C4-2B (cell line): Measurements from ENCODE around the gene RCAN1.

ENCODE experiments used
- CTCF ChIP-seq: fragments of 450-650 bp; conservative IDR thresholded peaks from 2 replicates; pipeline ENCODE4 v1.5.1; 2017; ENCODE audit warnings: mild to moderate bottlenecking
- ZFX ChIP-seq: fragments of 450-650 bp; IDR thresholded peaks from 2 replicates; pipeline ENCODE4 v1.6.1; 2017

- TF ChIP-seq CTCF (no peak), ZFX (no peak)
These were observed 25.2 kb downstream of the RCAN1 start for GRCh38 chr21:34589511-34590282.
